Measurements from ENCODE around the gene KIF26B.
"Not testable (repeated sequence)": the region's sequence is repeated elsewhere in the genome, so short reads cannot be mapped to it uniquely, and the experiment has no call there.

The KIF26B gene

DNA sequence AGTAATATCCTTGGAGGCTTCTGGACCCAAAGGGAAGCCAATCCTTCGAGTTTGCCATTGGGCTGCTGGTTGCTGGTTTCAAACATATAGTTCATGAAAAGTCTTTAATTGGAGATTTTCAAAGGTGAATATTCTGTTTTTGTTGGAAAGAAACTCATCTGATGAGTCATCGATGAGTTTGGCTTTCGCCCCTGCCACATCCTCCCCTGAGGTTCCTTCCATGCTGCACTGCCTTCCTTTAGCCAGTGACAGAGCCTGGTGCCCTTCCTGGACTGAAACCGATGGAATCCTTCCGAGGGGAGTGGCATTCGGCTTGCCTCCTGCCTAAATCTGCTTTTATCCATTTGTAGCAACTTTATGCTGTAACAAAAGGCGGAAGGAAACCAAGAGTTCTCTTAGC is 550.0 kb downstream of the KIF26B start:
- DNase-seq (ENCODE audit: low read depth in 1 of 2, low spot score in 1 of 2) = no peak
- in situ Hi-C loops (cut with HindIII; ENCODE audit: low pct_unique_long_range_greater_than_20kb, low sequenced_read_pairs) = no loop called here
- TF ChIP-seq JUND (IDR thresholded peaks at IDR 0.05; ENCODE audit: low read depth) = no peak

DNA sequence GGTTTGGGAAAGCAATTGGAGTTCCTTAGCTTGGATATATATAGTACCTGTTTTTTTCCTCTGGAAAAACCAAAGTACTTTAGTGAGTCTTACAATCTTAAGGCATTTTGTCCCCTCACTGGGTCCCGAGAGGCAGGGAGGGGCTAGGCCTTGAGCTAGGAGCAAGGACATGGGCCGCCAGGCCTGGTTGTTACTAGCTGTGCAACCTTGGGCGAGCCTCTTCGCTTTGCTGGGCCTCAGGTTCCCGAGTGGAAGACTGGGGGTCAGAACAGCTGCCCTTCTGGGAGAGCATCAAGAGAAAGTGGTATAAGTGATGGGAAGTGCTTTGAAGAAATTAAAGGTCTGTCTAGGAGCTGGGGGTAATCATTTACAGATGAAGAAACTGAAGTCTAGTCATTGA is 553.2 kb downstream of the KIF26B start:
- no peak for DNase-seq (ENCODE audit: low read depth in 1 of 2, low spot score in 1 of 2)
- in situ Hi-C loops (cut with HindIII; ENCODE audit: low pct_unique_long_range_greater_than_20kb, low sequenced_read_pairs) = no loop called here
- TF ChIP-seq JUND (IDR thresholded peaks at IDR 0.05; ENCODE audit: low read depth) = no peak

DNA sequence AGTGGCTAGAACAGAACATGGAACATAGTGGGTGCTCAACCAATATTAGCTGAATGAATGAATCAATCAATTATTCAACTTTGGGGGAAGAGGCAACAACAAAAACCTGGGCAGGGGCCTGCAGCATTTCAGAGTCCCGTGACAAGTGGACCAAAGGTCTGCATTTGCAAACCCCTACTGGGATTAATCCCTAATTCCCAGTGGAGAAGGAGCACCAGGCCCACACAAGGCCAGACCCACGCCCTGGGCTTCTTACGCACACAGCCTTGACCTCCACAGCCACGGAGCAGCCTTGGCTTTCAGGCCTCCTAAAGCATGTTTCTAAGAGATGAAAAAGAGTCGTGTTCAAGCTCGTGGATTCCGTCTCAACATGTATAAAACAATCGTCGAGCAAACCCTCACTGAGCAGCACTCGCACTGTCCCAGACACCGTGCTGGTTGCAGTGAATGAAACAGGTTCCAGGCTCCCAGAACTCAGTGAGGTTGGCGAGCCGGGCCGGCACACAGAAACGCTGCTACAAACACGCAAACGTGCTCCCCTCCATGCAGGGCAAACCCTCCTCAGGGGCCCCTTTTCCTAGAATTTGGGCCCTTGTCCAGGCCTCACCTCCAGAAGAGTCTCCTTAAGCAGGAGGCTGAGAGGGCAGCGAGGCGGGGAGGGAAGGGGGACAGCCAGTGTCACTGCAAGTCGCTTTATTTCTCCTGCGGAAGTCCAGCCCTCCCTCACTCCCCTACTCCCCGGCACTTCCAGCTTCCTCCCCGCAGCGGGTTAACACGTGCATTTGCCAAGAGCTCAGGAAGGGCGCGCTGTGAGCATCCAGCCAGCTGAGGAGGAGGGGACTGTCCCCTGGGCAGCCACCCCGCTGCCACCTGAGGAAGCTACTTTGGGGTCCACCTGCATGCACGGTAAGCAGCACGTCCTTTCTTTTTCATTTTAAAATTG is 556.4 kb downstream of the KIF26B start:
- TF ChIP-seq JUND (IDR thresholded peaks at IDR 0.05; ENCODE audit: low read depth) = no peak
- DNase-seq (ENCODE audit: low read depth in 1 of 2, low spot score in 1 of 2) = no peak
- in situ Hi-C loops (cut with HindIII; ENCODE audit: low pct_unique_long_range_greater_than_20kb, low sequenced_read_pairs) = no loop called here

DNA sequence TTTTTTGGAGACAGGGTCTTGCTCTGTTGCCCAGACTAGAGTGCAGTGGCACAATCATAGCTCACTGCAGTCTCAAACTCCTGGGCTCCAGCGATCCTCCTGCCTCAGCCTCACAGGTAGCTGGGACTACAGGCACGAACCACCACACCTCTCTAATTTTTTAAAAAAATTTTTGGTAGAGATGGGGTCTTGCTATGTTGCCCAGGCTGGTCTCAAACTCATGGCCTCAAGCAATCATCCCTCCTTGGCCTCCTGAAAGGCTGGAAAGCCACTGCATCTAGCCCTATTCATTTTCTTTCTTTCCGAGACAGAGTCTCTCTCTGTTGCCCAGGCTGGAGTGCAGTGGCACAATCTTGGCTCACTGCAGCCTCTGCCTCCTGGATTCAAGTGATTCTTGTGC is 559.2 kb downstream of the KIF26B start:
- DNase-seq (ENCODE audit: low read depth in 1 of 2, low spot score in 1 of 2); in situ Hi-C loops (cut with HindIII; ENCODE audit: low pct_unique_long_range_greater_than_20kb, low sequenced_read_pairs): not testable (repeated sequence)

DNA sequence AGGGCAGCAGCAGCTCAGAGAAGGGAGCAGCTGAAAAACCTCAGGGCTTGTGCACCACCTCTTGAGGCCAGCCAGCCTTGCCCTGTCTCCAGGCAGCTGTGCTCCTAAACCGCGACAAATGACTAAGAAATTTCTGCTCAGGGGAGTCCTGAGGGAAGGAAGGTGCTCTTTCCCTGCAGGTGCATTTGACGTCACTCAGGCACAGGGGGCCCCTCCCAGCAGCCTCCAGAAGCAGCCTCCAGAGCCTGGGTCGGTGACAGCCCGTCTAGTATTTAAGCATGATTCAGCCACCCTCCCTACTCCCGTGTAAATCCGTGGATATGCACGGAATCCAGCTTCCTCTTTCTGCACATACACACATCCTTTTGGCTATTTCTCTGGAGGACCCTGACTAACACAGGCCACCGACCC is 560.5 kb downstream of the KIF26B start:
- TF ChIP-seq JUND (IDR thresholded peaks at IDR 0.05; ENCODE audit: low read depth) = no peak
- no peak for DNase-seq (ENCODE audit: low read depth in 1 of 2, low spot score in 1 of 2)
- in situ Hi-C loops (cut with HindIII; ENCODE audit: low pct_unique_long_range_greater_than_20kb, low sequenced_read_pairs) = no loop called here

DNA sequence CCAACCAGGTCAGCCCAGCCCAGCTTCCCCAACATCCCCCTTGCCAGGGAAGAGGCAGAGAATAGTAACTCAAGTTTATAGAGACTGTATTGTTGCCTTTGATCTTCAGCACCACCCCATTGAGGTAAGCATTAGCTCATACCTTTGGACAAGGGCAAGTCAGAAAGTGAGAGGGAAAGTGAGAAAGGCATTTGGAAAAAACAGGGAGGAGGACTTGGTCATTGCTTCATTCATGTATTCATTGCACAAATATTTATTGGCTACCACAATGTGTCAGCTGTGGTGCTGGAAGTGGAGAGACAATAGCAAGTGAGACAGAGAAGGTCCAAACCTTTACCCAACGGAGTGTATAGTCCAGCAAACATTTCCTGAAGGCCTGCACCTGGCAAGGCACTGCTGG is 561.2 kb downstream of the KIF26B start:
- in situ Hi-C loops (cut with HindIII; ENCODE audit: low pct_unique_long_range_greater_than_20kb, low sequenced_read_pairs) = no loop called here
- DNase-seq (ENCODE audit: low read depth in 1 of 2, low spot score in 1 of 2) = peak in 1 of 2 experiments; percentile 22
- no peak for TF ChIP-seq JUND (IDR thresholded peaks at IDR 0.05; ENCODE audit: low read depth)

DNA sequence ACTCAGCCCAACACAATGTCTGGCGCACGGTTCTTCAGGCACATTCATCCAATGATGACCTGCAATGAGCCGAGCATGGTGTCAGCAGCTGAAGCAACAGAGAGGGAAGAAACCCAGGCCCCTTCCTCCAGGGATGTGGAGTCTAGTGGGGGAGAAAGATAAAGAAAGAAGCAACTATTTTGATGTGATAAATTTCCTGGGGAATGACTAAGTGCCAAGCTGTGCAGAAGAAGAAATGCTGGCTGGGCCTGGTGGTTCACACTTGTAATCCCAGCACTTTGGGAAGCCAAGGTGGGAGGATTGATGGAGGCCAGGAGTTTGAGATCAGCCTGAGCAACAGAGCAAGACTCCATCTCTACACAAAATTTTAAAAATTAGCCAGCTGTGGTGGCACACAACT is 561.8 kb downstream of the KIF26B start:
- DNase-seq (ENCODE audit: low read depth in 1 of 2, low spot score in 1 of 2) = no peak
- TF ChIP-seq JUND (IDR thresholded peaks at IDR 0.05; ENCODE audit: low read depth) = no peak
- in situ Hi-C loops (cut with HindIII; ENCODE audit: low pct_unique_long_range_greater_than_20kb, low sequenced_read_pairs) = no loop called here

DNA sequence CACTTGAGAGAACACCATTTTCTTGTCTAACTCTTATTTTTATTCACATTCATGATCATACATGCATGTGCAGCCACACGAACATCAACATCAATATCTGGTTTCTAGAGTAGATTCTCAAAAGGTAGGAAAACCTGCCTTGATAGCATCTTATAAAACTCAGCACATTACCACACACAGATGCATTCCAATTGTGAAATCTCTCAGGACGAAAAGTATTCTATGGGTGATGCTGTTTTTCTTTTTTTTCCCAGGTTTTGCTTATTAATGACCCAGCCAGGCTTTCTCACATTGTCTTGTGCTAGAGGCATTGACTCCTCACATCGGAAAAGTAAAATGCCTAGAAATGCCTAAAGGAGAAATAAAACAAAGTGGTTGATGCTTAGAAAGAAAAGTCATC is 562.8 kb downstream of the KIF26B start:
- TF ChIP-seq JUND (IDR thresholded peaks at IDR 0.05; ENCODE audit: low read depth) = no peak
- no peak for DNase-seq (ENCODE audit: low read depth in 1 of 2, low spot score in 1 of 2)
- in situ Hi-C loops (cut with HindIII; ENCODE audit: low pct_unique_long_range_greater_than_20kb, low sequenced_read_pairs) = no loop called here

DNA sequence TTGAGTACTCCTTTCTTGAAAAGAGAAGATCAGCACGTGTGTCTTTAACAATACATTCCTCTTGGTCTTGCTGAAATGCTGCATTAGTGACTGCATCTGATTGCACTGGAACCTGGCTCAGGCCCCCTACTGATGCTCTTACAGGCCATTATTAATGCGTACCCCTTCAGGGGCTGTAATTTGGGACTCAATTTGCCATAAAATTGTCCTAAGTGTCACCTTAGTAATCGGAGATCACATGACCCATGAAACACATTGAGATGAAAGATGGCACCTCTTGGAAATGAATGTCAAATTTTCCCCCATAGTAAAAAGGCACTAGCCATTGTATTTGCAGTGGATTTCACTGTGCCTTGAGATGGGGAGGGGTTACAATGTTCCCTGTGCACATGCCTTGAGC is 563.3 kb downstream of the KIF26B start:
- TF ChIP-seq JUND (IDR thresholded peaks at IDR 0.05; ENCODE audit: low read depth) = no peak
- DNase-seq (ENCODE audit: low read depth in 1 of 2, low spot score in 1 of 2) = no peak
- in situ Hi-C loops (cut with HindIII; ENCODE audit: low pct_unique_long_range_greater_than_20kb, low sequenced_read_pairs) = no loop called here

DNA sequence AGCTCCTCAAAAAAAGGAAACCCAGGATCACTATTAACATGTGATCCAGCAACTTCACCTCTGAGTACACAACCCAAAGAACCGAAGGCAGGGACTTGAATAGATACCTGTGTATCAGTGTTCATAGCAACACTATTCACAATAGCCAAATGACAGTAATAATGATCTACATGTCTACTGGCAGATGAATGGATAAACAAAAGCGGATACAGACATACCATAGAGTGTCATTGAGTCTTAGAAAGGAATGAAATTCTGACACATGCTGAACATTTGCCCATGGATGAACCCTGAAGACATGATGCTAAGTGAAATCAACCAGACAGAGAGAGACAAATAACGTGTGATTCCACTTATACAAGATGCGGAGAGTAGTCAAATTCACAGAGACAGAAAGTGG is 564.2 kb downstream of the KIF26B start:
- no peak for DNase-seq (ENCODE audit: low read depth in 1 of 2, low spot score in 1 of 2)
- in situ Hi-C loops (cut with HindIII; ENCODE audit: low pct_unique_long_range_greater_than_20kb, low sequenced_read_pairs) = no loop called here
- no peak for TF ChIP-seq JUND (IDR thresholded peaks at IDR 0.05; ENCODE audit: low read depth)

DNA sequence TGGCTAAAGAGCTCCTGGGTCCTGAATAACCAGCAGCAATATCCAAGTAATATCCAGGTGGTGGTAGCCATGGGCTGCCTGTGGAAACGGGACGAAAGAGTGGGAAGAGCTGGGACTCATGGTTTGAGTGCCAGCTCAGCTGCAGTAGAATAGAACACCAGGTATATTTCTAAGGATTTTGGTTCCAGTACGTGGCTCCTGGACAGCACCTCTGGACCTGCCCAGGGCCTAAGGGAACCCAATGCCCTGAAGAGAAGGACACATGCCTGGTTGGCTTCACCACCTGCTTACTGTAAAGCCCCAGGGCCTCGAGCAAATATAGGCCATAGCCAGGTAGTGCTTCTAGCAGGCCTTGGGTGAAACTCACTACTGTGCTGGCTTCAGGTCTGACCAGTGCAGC is 566.7 kb downstream of the KIF26B start:
- no peak for DNase-seq (ENCODE audit: low read depth in 1 of 2, low spot score in 1 of 2)
- no peak for TF ChIP-seq JUND (IDR thresholded peaks at IDR 0.05; ENCODE audit: low read depth)
- in situ Hi-C loops (cut with HindIII; ENCODE audit: low pct_unique_long_range_greater_than_20kb, low sequenced_read_pairs) = no loop called here

DNA sequence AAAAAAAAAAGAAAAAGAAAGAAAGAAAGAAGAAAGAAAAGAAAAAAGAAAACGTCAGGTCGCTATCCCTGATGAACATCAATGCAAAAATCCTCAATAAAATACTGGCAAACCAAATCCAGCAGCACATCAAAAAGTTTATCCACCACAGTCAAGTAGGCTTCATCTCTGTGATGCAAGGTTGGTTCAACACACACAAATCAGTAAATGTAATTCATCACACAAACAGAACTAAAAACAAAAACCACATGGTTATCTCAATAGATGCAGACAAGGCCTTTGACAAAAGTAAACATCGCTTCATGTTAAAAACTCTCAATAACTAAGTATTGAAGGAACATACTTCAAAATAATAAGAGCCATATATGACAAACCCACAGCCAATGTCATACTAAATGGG is 573.2 kb downstream of the KIF26B start:
- in situ Hi-C loops (cut with HindIII; ENCODE audit: low pct_unique_long_range_greater_than_20kb, low sequenced_read_pairs); DNase-seq (ENCODE audit: low read depth in 1 of 2, low spot score in 1 of 2): not testable (repeated sequence)

DNA sequence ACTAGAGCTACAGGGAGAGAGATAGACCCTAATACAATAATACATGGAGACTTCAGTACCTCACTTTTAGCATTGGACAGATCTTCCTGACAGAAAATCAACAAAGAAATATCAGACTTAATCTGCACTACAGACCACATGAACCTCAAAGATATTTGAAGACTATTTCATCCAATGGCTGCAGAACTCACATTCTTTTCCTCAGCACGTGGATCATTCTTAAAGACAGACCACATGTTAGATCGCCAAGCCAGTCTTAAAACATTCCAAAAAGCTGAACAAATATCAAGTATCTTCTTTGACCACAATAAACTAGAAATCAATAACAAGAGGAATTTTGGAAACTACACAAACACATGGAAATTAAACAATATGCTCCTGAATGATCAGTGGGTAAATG is 576.0 kb downstream of the KIF26B start:
- in situ Hi-C loops (cut with HindIII; ENCODE audit: low pct_unique_long_range_greater_than_20kb, low sequenced_read_pairs) = no loop called here
- no peak for TF ChIP-seq JUND (IDR thresholded peaks at IDR 0.05; ENCODE audit: low read depth)
- DNase-seq (ENCODE audit: low read depth in 1 of 2, low spot score in 1 of 2) = no peak

DNA sequence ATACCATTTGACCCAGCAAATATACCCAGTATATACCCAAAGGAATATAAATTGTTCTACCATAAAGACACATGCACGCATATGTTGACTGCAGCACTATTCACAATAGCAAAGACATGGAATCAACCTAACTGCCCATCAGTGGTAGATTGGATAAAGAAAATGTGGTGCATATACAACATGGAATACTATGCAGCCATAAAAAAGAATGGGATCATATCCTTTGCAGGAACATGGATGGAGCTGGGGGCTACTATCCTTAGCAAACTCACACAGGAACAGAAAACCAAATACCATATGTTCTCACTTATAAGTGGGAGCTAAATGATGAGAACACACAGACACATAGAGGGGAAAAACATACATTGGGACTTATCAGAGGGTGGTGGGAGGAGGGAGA is 585.6 kb downstream of the KIF26B start:
- DNase-seq (ENCODE audit: low read depth in 1 of 2, low spot score in 1 of 2); in situ Hi-C loops (cut with HindIII; ENCODE audit: low pct_unique_long_range_greater_than_20kb, low sequenced_read_pairs): not testable (repeated sequence)
